Measurements from ENCODE around the gene CD14. TPM values are rescaled to one million over a fixed set of nuclear protein-coding genes. Genes with fewer than 3 reads are reported as not detected.
A peak's percentile ranks its signal among the peaks of the same experiment; 100 is the strongest.
"Not testable (repeated sequence)": the region's sequence is repeated elsewhere in the genome, so short reads cannot be mapped to it uniquely, and the experiment has no call there.

Gene CD14
- total RNA-seq, 6 experiments from 2014 or later = 0.84 to 1.9 (median 1.3) TPM

DNA sequence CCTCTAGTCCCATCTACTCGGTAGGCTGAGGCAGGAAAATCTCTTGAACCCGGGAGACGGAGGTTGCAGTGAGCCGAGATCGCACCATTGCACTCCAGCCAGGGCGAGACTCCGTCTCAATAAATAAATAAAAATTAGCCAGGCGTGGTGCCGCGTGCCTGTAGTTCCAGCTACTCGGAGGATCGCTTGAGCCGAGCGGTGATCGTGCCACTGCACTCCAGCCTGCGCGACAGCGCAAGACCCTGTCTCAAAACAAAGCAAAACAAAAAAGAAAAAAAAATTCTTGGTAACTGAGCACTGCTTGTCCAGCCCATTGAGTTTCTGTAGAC, 31.0 kb upstream of the CD14 start:
- Mint-ChIP-seq H3K36me3 (ENCODE audit: low read depth) (peaks cover 69% of the 10 kb centered on the region), H3K9me3 (no peaks in the 10 kb centered on the region), H3K27me3 (ENCODE audit: insufficient read depth) (no peaks in the 10 kb centered on the region), H3K4me1 (ENCODE audit: low read depth) (peaks cover 30% of the 10 kb centered on the region), H3K27ac (peak overlapping the region; percentile 99), H3K4me3 (peak overlapping the region; percentile 99)
- TF ChIP-seq, protein P1, sequence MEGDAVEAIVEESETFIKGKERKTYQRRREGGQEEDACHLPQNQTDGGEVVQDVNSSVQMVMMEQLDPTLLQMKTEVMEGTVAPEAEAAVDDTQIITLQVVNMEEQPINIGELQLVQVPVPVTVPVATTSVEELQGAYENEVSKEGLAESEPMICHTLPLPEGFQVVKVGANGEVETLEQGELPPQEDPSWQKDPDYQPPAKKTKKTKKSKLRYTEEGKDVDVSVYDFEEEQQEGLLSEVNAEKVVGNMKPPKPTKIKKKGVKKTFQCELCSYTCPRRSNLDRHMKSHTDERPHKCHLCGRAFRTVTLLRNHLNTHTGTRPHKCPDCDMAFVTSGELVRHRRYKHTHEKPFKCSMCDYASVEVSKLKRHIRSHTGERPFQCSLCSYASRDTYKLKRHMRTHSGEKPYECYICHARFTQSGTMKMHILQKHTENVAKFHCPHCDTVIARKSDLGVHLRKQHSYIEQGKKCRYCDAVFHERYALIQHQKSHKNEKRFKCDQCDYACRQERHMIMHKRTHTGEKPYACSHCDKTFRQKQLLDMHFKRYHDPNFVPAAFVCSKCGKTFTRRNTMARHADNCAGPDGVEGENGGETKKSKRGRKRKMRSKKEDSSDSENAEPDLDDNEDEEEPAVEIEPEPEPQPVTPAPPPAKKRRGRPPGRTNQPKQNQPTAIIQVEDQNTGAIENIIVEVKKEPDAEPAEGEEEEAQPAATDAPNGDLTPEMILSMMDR (IDR thresholded peaks at IDR 0.05) = no peak
- DNase-seq = no peak

DNA sequence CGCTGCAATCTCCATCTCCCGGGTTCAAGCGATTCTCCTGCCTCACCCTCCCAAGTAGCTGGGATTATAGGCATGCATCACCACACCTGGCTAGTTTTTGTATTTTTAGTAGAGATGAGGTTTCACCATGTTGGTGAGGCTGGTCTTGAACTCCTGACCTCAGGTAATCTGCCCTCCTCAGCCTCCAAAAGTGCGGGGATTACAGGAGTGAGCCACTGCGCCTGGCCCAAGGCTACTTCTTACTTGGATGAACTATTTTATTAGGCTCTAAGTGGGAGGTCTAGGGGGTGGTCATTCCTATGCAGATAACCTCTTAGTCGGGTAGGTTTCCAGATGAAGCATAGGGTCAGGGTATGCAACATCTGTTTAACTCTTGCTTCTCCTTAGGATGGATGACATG, 27.4 kb upstream of the CD14 start:
- H3K4me3 Mint-ChIP-seq; H3K27me3 Mint-ChIP-seq (ENCODE audit: insufficient read depth); H3K27ac Mint-ChIP-seq; H3K4me1 Mint-ChIP-seq (ENCODE audit: low read depth); H3K9me3 Mint-ChIP-seq; DNase-seq: not testable (repeated sequence)
- peaks cover 59% of the 10 kb centered on the region for H3K36me3 Mint-ChIP-seq (ENCODE audit: low read depth)

DNA sequence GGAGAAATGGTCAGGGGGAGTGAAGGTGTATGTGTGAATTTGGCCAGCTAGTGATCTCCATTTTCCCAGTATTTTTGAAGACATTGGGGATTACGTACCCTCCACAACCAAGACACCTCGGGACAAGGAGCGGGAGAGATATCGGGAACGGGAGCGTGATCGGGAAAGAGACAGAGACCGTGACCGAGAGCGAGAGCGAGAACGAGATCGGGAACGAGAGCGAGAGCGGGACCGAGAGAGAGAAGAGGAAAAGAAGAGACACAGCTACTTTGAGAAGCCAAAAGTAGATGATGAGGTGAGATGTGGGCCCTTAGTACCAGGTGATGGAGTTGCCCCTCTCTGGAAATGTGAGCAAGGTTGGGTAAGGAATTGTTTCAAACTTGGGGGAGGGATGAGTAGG, 25.9 kb upstream of the CD14 start:
- H3K27ac Mint-ChIP-seq = no peak overlapping the region
- TF ChIP-seq, protein P1 (IDR thresholded peaks at IDR 0.05) = no peak
- no peaks in the 10 kb centered on the region for H3K9me3 Mint-ChIP-seq
- no peak for DNase-seq
- peaks cover 8% of the 10 kb centered on the region for H3K4me1 Mint-ChIP-seq (ENCODE audit: low read depth)
- no peak overlapping the region; the same call in 1 of the 2 replicates for H3K4me3 Mint-ChIP-seq
- H3K27me3 Mint-ChIP-seq (ENCODE audit: insufficient read depth) = no peaks in the 10 kb centered on the region
- peaks cover 68% of the 10 kb centered on the region for H3K36me3 Mint-ChIP-seq (ENCODE audit: low read depth)

DNA sequence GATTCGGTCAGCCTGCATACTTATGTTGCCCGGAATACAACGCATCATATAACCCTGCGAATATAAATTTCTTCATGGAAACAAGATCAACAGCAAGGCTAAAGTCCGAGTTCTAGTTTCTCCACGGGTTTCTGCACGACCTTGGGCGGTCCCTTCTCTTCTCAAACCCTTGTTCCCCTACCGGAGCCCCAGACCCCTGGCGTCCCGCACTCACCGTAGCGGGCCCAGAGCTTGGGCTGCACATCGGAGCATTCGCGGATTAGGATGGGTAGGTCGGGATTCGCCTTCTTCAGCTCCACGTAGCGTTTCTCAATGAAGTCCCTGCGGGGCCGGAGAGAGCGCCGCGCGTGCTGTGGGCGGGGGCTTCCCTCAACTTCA, 14.1 kb upstream of the CD14 start:
- TF ChIP-seq, protein P1 (IDR thresholded peaks at IDR 0.05) = no peak
- Mint-ChIP-seq H3K9me3 (no peaks in the 10 kb centered on the region), H3K36me3 (ENCODE audit: low read depth) (peaks cover 41% of the 10 kb centered on the region), H3K27ac (peak overlapping the region; percentile 64), H3K4me1 (ENCODE audit: low read depth) (peaks cover 17% of the 10 kb centered on the region), H3K27me3 (ENCODE audit: insufficient read depth) (peaks cover 3% of the 10 kb centered on the region), H3K4me3 (peak overlapping the region; percentile 99)
- DNase-seq = no peak

DNA sequence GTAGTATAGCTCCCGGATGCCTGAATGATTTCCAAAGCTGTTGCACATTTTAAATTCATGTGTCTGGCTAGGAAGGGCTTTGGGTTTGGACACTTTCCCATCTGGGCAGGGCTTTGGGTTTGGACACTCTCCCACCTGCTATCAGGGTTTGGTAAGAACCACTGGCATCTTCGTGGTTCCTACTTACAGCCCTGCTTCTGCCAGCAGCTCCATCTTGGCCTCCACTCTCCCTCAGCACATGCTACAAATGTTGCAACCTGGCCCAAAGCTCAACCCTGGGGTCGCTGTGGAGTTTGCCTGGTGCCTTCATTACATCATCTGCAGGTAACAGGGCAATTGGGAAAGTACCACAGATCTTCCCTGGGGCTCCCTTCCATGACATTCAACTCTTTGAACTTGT, 9.7 kb upstream of the CD14 start:
- peaks cover 37% of the 10 kb centered on the region for H3K4me1 Mint-ChIP-seq (ENCODE audit: low read depth)
- H3K27ac Mint-ChIP-seq = no peak overlapping the region
- no peaks in the 10 kb centered on the region for H3K9me3 Mint-ChIP-seq
- no peak overlapping the region for H3K4me3 Mint-ChIP-seq
- peaks cover 15% of the 10 kb centered on the region for H3K36me3 Mint-ChIP-seq (ENCODE audit: low read depth)
- H3K27me3 Mint-ChIP-seq (ENCODE audit: insufficient read depth) = peaks cover 5% of the 10 kb centered on the region
- DNase-seq = no peak
- TF ChIP-seq, protein P1 (IDR thresholded peaks at IDR 0.05) = no peak

DNA sequence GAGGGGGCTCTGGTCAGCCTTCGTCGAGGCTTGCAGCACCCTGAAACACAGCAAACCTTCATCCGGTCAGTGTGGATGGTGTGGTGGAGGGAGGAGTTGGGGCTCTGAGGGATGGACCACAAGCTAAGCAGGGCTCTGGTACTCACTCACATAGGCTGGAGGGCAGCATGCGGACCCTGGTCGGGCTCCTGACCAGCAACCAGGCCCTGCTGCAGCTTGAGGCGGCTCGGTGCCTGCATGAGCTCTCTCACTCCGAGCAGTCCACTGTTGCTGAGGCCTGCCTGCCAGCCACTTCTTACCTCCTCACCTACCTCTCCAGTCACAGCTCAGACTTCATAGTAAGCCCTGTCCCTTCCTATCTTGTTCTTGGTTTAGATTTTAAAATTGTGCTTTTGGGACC, 8.7 kb upstream of the CD14 start:
- DNase-seq = no peak
- TF ChIP-seq, protein P1 (IDR thresholded peaks at IDR 0.05) = no peak
- H3K4me3 Mint-ChIP-seq = no peak overlapping the region
- H3K27ac Mint-ChIP-seq = no peak overlapping the region
- H3K36me3 Mint-ChIP-seq (ENCODE audit: low read depth) = peaks cover 13% of the 10 kb centered on the region
- peaks cover 3% of the 10 kb centered on the region for H3K27me3 Mint-ChIP-seq (ENCODE audit: insufficient read depth)
- H3K9me3 Mint-ChIP-seq = no peaks in the 10 kb centered on the region
- H3K4me1 Mint-ChIP-seq (ENCODE audit: low read depth) = peaks cover 37% of the 10 kb centered on the region

All from HFFc6 (cell line).